Measurements from ENCODE around the gene ARL6IP4.

DNA sequence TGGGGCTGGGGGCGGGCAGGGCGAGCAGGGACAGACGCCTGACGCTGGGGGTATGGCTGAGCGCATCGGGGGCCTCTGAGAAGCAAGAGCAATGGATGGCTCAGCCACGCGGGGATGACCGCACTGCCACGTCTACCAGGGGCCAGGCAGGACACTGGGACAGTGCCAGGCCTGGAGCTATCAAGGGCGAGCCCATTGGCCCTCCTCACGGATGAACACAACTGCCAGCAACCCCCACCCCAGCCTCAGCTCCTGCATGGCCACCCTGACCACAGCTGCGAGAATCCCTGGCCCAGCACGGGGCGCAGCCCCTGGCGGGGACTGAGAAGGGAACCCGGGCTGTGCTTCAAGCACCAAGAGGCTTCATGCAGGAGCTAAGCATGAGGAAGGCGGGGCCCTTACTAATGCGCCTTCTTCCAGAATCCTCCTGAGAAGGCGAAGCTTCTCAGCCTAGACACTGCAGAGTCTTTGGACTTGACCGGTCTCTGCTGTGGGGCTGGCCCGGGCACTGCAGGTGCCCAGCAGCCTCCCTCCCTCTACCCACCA is 9.5 kb downstream of the ARL6IP4 start:
- TF ChIP-seq, protein P1, sequence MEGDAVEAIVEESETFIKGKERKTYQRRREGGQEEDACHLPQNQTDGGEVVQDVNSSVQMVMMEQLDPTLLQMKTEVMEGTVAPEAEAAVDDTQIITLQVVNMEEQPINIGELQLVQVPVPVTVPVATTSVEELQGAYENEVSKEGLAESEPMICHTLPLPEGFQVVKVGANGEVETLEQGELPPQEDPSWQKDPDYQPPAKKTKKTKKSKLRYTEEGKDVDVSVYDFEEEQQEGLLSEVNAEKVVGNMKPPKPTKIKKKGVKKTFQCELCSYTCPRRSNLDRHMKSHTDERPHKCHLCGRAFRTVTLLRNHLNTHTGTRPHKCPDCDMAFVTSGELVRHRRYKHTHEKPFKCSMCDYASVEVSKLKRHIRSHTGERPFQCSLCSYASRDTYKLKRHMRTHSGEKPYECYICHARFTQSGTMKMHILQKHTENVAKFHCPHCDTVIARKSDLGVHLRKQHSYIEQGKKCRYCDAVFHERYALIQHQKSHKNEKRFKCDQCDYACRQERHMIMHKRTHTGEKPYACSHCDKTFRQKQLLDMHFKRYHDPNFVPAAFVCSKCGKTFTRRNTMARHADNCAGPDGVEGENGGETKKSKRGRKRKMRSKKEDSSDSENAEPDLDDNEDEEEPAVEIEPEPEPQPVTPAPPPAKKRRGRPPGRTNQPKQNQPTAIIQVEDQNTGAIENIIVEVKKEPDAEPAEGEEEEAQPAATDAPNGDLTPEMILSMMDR (conservative IDR thresholded peaks at IDR 0.05; ENCODE audit: low read length) = no peak
- TF ChIP-seq EZH2phosphoT487 (IDR thresholded peaks at IDR 0.05; ENCODE audit: borderline replicate concordance, low read depth, low read length) = no peak

Data from OCI-LY7 (cell line).